Ishikawa (cell line): Measurements from ENCODE around the gene SLC2A4.

Experiments used
- CEBPB ChIP-seq: IDR thresholded peaks from 2 replicates; pipeline ENCODE4 v1.6.1; 2012
- EGR1 ChIP-seq: IDR thresholded peaks from 2 replicates; pipeline ENCODE4 v1.6.1; 2012
- EP300 ChIP-seq: IDR thresholded peaks from 2 replicates; pipeline ENCODE4 v1.6.1; 2012; ENCODE audit warnings: borderline replicate concordance
- FOXM1 ChIP-seq: IDR thresholded peaks from 2 replicates; pipeline ENCODE4 v1.6.1; 2012; ENCODE audit warnings: low read depth, borderline replicate concordance
- MAX ChIP-seq: IDR thresholded peaks from 2 replicates; pipeline ENCODE4 v1.6.1; 2012
- NFIC ChIP-seq: IDR thresholded peaks from 2 replicates; pipeline ENCODE4 v1.6.1; 2012
- RAD21 ChIP-seq: IDR thresholded peaks from 2 replicates; pipeline ENCODE4 v1.6.1; 2012; ENCODE audit warnings: low read depth
- REST ChIP-seq: IDR thresholded peaks from 2 replicates; pipeline ENCODE4 v1.6.1; 2012; ENCODE audit warnings: low read depth, mild to moderate bottlenecking
- TAF1 ChIP-seq: IDR thresholded peaks from 2 replicates; pipeline ENCODE4 v1.6.1; 2012; ENCODE audit warnings: low read depth, mild to moderate bottlenecking
- USF1 ChIP-seq: IDR thresholded peaks from 2 replicates; pipeline ENCODE4 v1.6.1; 2012
- YY1 ChIP-seq: IDR thresholded peaks from 2 replicates; pipeline ENCODE4 v1.6.1; 2012; ENCODE audit warnings: low read depth

GRCh38 chr17:7327056-7327455 lies 45.5 kb downstream of the SLC2A4 start:
- TF ChIP-seq MAX (no peak), EP300 (no peak), NFIC (no peak), TAF1 (no peak), CEBPB (no peak), USF1 (no peak), EGR1 (no peak), FOXM1 (no peak), RAD21 (no peak), YY1 (no peak), REST (no peak)
